NB4 (cell line): ENCODE results near the gene BHLHA15.

Experiments used
- MYC ChIP-seq: IDR thresholded peaks from 2 replicates; pipeline ENCODE4 v1.6.1; 2011; ENCODE audit warnings: low read depth, low read length
- POLR2A ChIP-seq: IDR thresholded peaks from 2 replicates; pipeline ENCODE4 v1.6.1; 2011; ENCODE audit warnings: mild to moderate bottlenecking; ENCODE audit not compliant: insufficient read length; ENCODE audit errors: extremely low read depth
- TF ChIP-seq, protein P1 (sequence below): IDR thresholded peaks from one replicate; pipeline ENCODE4 v1.5.1; 2012; ENCODE audit warnings: low read depth, low read length
- TF ChIP-seq, protein P2 (sequence below): IDR thresholded peaks from 2 replicates; pipeline ENCODE4 v1.6.1; 2011; ENCODE audit warnings: low read depth, low read length

DNA sequence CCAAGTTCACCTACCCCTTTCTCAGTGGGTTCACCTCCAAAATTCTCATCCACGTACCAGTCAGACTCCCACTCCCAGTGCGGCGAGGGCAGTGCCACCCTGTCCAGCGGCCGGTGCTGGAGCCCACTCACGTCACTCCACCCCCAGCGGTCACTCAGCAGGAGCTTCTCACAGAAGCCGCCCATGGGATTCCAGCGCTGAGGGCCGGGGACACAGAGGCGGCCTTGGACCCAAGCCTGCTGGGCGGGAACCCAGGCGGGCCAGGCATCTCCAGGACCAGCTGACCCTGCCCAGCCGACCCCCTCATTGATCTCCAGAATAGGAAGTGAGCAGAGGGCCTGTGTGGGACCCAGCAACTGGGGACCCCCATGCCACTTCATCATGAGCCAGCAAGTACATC lies 33.6 kb downstream of the BHLHA15 start:
- TF ChIP-seq POLR2A (no peak), MYC (no peak)
- TF ChIP-seq, protein P1, sequence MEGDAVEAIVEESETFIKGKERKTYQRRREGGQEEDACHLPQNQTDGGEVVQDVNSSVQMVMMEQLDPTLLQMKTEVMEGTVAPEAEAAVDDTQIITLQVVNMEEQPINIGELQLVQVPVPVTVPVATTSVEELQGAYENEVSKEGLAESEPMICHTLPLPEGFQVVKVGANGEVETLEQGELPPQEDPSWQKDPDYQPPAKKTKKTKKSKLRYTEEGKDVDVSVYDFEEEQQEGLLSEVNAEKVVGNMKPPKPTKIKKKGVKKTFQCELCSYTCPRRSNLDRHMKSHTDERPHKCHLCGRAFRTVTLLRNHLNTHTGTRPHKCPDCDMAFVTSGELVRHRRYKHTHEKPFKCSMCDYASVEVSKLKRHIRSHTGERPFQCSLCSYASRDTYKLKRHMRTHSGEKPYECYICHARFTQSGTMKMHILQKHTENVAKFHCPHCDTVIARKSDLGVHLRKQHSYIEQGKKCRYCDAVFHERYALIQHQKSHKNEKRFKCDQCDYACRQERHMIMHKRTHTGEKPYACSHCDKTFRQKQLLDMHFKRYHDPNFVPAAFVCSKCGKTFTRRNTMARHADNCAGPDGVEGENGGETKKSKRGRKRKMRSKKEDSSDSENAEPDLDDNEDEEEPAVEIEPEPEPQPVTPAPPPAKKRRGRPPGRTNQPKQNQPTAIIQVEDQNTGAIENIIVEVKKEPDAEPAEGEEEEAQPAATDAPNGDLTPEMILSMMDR, result no peak
- TF ChIP-seq, protein P2, sequence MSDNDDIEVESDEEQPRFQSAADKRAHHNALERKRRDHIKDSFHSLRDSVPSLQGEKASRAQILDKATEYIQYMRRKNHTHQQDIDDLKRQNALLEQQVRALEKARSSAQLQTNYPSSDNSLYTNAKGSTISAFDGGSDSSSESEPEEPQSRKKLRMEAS, result no peak
